ENCODE measurements around the gene MICAL3.

The MICAL3 gene

DNA sequence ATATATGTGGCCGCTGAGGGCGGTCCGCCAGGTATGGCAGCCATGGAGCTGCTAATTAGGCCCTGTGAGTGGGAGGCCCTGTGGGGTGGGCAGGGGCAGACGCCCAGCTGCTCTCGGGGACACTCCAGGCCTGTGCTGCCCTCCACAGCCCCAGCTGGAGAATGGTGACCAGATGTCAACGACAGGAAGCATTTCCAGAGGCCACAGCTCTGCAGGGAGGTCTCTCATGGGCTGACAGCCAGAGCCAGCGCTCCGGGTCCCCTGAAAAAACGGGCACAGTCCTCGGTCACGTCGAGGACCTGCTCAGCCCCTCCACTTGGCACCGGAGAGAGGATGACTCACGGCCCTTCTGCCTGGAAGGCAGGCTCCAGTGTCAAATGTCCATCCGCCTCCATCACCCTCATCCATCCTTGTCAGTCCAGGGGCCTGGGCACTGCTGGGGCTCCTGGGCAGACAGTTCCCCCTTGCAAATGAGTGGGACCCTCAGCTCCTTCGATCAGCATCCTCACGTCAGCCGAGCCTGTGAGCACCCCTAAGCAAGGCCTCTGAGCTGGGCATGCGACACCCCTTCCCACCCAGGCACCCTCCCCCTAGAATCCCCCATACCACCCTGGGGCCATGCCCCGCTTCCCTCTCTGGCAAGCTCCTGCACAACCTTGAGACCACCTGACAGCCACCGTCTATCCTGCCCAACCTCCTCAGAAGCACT is 252.0 kb downstream of the MICAL3 start:
- TF ChIP-seq, protein P1, sequence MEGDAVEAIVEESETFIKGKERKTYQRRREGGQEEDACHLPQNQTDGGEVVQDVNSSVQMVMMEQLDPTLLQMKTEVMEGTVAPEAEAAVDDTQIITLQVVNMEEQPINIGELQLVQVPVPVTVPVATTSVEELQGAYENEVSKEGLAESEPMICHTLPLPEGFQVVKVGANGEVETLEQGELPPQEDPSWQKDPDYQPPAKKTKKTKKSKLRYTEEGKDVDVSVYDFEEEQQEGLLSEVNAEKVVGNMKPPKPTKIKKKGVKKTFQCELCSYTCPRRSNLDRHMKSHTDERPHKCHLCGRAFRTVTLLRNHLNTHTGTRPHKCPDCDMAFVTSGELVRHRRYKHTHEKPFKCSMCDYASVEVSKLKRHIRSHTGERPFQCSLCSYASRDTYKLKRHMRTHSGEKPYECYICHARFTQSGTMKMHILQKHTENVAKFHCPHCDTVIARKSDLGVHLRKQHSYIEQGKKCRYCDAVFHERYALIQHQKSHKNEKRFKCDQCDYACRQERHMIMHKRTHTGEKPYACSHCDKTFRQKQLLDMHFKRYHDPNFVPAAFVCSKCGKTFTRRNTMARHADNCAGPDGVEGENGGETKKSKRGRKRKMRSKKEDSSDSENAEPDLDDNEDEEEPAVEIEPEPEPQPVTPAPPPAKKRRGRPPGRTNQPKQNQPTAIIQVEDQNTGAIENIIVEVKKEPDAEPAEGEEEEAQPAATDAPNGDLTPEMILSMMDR (IDR thresholded peaks at IDR 0.05): no peak
- H2AFZ ChIP-seq: no peak overlapping the region
- peaks cover 6% of the 10 kb centered on the region for H3K4me1 ChIP-seq
- H3K79me2 ChIP-seq: no peaks in the 10 kb centered on the region
- H3K9me3 ChIP-seq (ENCODE audit: control insufficient read depth, low read length): no peaks in the 10 kb centered on the region
- H3K4me2 ChIP-seq (ENCODE audit: low read length): no peak overlapping the region
- no peak overlapping the region for H3K9ac ChIP-seq
- H3K4me3 ChIP-seq (ENCODE audit: low read depth, low read length): no peak overlapping the region
- no peaks in the 10 kb centered on the region for H3K36me3 ChIP-seq (ENCODE audit: control insufficient read depth, insufficient read depth, low read length)
- H3K27ac ChIP-seq: no peak overlapping the region
- H3K27me3 ChIP-seq (ENCODE audit: control insufficient read depth, insufficient read depth, low read length): no peaks in the 10 kb centered on the region

DNA sequence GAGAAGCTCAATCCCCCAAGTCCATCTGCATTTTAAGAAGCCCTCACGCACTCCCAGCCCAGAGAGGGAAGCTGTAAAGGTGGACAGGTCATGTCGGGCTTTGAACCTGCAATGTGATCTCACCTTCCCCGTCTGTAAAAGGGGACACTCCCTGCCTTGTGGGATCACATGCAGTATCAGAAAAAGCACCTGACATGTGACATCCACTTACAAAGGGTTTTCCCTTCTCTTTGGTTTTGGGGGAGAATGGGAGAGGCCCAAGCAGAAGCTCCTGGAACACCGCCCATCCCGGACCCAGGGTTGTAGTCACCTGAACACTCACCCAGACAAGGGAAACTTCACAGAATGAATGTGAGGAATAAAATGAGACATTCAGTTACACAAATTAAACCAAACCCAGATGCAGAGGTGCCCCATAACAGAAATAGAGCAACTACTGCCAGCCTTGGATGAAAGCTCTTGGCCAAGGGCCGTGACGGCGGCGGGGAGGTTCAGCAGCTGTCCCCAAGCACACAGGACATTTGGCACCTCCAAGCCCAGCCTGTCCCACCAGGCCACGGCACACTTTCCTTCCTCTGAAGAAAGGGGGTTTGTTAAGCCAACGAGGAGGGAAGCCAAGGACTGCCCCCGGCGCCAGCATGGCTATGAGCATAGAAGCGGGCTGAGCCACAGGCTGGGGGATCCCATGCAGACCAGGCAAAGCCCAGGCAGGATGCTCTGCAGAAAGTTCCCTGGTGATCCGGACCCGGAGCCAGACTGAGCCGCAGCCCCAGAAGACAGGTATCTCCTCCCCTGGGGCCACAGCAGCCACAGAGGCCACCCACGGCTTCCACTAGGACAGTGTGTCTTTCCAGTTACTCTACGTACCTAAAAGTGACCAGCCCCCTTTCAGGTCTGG is 253.9 kb downstream of the MICAL3 start:
- no peak overlapping the region for H2AFZ ChIP-seq
- TF ChIP-seq, protein P1 (IDR thresholded peaks at IDR 0.05): no peak
- no peaks in the 10 kb centered on the region for H3K36me3 ChIP-seq (ENCODE audit: control insufficient read depth, insufficient read depth, low read length)
- no peaks in the 10 kb centered on the region for H3K27me3 ChIP-seq (ENCODE audit: control insufficient read depth, insufficient read depth, low read length)
- H3K9ac ChIP-seq: no peak overlapping the region
- peaks cover 6% of the 10 kb centered on the region for H3K4me1 ChIP-seq
- no peaks in the 10 kb centered on the region for H3K9me3 ChIP-seq (ENCODE audit: control insufficient read depth, low read length)
- H3K4me2 ChIP-seq (ENCODE audit: low read length): no peak overlapping the region
- H3K4me3 ChIP-seq (ENCODE audit: low read depth, low read length): no peak overlapping the region
- H3K79me2 ChIP-seq: no peaks in the 10 kb centered on the region
- no peak overlapping the region for H3K27ac ChIP-seq

DNA sequence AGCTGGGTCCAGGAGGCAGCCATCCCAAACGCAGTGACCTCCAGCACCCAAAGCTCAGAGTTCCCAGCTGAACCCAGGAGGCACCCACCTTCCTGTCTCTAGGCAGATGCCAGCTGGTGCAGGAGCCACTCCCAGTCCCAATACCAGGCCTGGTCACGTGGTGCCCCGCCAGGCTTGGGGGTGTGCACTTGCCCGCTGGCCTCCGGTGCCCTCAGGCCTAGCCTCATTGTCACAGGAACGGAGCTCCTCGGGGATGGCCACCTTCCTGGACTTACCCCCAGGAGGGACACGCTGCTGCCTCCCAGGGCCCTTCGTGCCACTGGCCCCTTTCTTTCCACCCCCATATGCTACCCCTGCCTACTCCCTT is 254.7 kb downstream of the MICAL3 start:
- no peaks in the 10 kb centered on the region for H3K36me3 ChIP-seq (ENCODE audit: control insufficient read depth, insufficient read depth, low read length)
- H3K9ac ChIP-seq: no peak overlapping the region
- TF ChIP-seq, protein P1 (IDR thresholded peaks at IDR 0.05): no peak
- no peaks in the 10 kb centered on the region for H3K27me3 ChIP-seq (ENCODE audit: control insufficient read depth, insufficient read depth, low read length)
- no peak overlapping the region for H3K4me2 ChIP-seq (ENCODE audit: low read length)
- H3K4me1 ChIP-seq: peaks cover 6% of the 10 kb centered on the region
- no peaks in the 10 kb centered on the region for H3K9me3 ChIP-seq (ENCODE audit: control insufficient read depth, low read length)
- H2AFZ ChIP-seq: no peak overlapping the region
- H3K79me2 ChIP-seq: no peaks in the 10 kb centered on the region
- no peak overlapping the region for H3K27ac ChIP-seq
- no peak overlapping the region for H3K4me3 ChIP-seq (ENCODE audit: low read depth, low read length)

DNA sequence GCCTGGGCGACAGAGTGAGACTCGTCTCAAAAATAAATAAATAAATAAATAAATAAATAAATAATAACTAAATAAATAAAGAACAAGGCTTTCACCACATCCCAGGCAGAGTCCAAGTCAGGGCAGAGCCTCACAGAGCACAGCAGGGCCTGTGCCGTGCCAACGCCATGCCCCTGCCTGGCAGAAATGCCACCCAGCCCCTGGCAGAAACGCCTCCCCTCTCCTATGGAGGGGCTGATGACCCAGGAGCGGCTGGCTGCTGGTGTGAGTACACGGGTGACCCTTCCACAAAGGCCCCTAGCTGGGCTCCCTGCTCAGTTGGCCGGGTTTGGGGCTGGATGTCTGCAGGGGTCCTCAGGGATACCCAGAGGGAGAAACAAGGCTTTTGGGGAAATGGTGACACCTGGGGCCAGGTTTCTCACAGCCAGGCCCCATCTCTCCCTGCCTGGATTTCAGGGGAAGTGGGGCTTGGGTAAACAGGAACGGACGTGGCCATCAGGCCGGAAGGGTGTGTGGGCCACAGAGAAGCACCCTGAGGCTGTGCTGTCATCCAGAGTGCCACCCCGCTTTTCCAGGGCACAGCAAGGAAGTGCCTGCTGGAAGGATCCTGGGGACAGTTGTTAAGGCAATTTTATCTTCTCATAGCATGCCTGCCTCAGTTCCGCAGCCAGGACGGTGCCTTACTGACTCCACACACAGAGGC is 255.2 kb downstream of the MICAL3 start:
- Histone ChIP-seq H3K4me2 (ENCODE audit: low read length) (no peak overlapping the region), H3K4me1 (peaks cover 6% of the 10 kb centered on the region), H3K4me3 (ENCODE audit: low read depth, low read length) (no peak overlapping the region), H3K9me3 (ENCODE audit: control insufficient read depth, low read length) (no peaks in the 10 kb centered on the region), H2AFZ (no peak overlapping the region), H3K79me2 (no peaks in the 10 kb centered on the region), H3K27ac (no peak overlapping the region), H3K27me3 (ENCODE audit: control insufficient read depth, insufficient read depth, low read length) (no peaks in the 10 kb centered on the region), H3K36me3 (ENCODE audit: control insufficient read depth, insufficient read depth, low read length) (no peaks in the 10 kb centered on the region), H3K9ac (no peak overlapping the region)
- TF ChIP-seq, protein P1 (IDR thresholded peaks at IDR 0.05): no peak
